Daoy (cell line): ENCODE results near the gene SCTR. TPM values are rescaled to one million over a fixed set of nuclear protein-coding genes. Genes with fewer than 3 reads are reported as not detected.
"Not testable (repeated sequence)": the region's sequence is repeated elsewhere in the genome, so short reads cannot be mapped to it uniquely, and the experiment has no call there.

Source experiments
- DNase-seq: peaks from one replicate; pipeline ENCODE4 v3.0.0-alpha.2; 2015; ENCODE audit warnings: low read depth
- total RNA-seq: library from RNA; depleted of rRNA; stranded (reverse); fragments of >200 nt; shearing (Covaris generic); gene quantifications from 2 replicates; pipeline ENCODE4 v1.2.3, GENCODE V29; 2014; rRNA removed

The SCTR gene
- total RNA-seq, 1 experiment from 2014 or later = not detected

DNA sequence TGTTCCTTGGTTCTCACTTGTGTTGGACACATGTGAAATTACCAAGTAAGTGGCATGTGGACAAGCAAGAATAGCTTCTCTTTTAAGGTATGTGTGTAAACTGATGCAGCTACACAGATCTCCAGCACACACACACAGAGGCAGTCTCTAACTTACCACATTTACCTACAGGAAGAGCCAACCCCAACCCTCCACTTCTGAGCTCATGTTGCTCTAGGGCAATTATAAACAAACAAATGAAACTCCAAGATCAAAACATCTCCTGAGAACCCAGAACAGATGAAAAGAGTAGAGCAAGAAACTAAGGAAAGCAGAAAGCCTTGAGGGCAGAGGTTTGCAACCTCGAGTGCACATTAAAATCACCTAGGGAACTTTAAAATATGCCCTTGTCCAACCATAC is 108.7 kb downstream of the SCTR start:
- DNase-seq = no peak

DNA sequence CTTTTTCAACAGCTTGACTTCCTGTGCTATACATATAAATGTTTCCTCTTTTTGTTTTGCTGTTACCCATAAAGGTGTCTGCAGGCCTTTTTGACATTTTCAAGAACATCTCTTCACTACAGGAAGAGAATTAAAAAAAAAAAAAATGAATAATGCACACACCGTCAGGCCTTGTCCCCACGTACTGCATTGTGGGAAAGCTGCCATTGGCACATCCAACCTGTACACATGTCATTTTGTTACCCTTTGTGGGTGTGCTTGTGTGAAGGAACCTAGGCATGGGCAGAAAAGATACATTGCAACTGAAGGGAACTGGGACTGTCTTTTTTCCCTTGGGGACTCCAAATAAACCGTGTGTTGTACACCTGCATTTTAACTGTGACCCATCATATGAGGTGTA is 109.4 kb downstream of the SCTR start:
- DNase-seq = no peak

DNA sequence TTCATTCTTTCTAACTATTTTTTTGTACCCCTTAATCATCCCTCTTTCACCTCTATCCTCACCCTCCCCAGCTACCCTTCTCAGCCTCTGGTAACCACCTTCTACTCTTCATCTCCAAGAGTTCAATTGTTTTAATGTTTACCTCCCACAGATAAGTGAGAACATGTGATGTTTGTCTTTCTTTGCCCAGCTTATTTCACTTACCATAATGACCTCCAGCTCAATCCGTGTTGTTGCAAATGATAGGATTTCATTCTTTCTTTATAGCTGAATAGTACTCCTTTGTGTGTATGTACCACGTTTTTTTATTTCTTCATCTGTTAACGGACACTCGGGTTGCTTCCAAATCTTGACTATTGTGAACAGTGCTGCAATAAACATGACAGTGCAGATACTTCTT is 114.8 kb downstream of the SCTR start:
- no peak for DNase-seq

DNA sequence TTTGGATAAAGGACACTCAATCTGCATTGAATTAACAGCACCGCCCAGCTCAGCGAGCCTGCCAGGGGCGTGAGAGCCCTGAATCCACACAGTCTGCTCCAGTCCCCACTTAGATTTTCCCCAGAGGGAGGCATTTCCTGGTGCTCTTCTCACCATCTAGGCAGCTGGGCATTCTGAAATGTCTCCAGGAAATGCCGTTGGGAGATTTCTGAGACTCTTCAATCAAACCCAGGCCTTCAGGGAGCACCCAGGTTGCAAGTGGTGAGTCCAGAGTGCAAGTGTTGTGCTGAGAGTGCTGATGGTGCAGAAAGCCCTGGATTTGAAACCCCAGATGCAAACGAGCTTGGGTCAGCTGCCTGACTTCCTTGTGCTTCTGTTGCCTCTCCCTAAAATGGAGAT is 116.1 kb downstream of the SCTR start:
- DNase-seq = no peak

DNA sequence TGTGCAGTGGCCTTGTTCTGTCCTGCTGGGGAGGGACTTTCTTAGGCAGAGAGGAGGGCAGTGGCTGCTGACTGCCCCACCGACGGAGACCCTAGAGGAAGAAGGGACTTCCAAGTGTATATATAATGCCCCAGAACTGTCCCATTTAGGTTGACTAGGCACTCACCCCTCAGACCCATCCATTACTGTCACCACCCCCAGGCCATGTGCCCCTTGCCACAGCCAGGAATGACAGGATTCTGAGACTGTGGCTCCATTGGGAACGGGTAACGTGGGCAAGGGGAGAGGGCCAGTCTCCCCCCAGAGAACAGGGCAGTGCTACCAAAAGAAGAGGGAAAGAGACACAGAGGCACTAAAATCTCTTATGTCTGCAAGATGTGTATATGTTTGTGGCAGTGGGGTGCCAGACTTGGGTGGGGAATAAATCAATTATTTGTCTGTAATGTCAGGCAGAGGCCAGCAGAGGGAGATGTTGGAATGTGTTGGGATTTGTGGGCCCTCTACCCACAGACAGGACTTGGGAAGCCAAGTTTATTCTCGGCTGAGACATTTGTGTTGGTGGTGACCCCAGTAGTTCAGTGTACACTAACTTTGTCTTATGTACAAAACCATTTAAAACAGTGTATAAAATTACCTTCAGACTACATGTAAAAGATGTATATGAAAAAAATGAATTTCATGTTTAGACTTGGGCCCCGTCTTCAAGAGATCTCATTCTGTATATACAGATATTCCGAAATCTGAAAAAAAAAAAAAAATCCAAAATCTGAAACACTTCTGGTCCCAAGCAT is 116.7 kb downstream of the SCTR start:
- peak; percentile 51 for DNase-seq

DNA sequence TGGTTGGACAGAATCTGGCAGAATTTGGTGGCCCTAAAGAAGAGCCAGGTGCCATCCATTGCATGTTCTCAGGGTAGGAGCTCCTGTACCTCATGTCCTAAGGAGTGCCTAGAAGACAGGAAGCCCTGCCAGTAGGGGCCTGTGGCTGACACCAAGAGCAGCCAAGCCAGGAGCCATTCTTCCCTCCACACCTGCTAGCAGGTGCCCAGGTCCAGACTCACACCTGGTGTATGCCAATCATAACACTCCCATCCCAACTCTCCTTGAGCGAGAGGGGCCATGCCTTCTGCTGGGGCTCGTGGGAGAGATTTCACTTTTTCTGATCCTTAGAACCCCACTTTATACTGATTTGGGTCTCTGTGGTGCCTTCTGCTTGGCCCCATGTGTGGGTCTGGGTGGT is 119.1 kb downstream of the SCTR start:
- no peak for DNase-seq

DNA sequence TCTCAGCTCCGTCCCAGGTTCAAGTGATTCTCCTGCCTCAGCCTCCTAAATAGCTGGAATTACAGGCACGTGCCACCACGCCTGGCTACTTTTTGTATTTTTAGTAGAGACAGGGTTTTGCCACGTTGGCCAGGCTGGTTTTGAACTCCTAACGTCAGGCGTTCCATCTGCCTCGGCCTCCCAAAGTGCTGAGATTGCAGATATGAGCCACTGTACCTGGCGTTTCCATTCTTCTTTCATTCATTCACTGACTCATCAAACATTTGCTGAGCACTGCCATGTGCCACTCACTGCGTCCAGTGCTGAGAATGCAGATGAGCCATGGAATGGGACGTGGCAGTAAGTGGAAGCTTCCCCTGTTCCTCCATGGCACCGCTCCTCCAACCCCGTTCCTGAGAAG is 120.7 kb downstream of the SCTR start:
- not testable (repeated sequence) for DNase-seq

DNA sequence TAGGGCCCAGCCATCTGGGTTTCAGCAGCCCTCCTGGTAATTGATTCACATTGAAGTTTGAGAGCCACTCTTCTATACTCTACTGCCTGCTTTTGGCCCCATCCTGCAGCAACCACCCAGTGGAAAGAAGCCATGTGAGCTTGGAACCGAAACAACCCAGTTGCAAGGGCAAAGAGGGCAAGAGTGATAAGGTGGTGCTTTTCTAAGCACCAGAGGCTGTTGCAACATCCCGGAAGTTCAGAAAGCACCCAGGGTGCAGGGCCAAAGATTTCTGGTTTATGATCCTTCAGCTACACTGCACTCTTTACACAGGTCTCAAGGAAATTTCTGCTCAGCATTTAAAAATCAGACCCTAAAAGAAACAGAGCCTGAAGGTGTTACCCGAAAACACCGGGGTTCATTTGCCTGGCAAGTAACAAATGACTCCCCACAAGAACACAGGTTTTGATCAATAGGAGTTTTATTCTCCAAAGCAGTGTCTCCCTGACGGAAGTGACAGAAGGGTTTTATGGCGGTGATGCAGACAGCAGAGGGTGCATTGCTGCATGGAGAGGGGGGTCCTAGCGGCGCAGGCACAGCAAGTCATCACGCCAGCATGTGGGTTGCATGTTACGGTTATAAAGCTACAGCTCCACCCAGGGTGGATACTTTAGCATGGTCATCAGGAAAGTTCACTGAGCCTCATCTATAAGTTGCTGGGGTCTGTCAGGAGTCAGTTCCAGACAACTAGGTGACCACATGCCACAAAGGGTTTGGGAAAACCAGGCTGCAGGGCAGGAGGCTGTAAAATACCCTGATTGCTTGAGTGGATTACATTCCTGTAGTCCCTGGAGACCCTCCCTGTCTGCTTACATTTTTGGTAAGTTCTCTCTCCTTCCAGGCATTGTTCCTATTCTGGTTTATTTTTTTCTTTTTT is 121.4 kb downstream of the SCTR start:
- no peak for DNase-seq

DNA sequence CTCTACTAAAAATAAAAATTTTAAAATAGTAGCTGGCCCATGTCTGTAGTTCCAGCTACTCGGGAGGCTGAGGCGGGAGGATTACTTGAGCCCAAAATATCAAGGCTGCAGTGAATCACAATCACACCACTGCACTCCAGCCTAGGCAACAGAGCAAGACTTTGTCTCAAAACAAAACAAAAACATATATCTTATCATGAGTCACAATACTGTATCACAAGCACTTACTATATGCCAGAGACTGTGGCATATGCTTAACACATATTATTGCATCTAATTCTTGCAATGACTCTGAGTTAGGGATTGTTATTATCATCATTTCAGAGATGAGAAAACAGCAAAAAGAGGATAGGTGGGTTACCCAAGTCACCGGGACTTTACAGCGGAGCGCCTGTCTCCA is 122.2 kb downstream of the SCTR start:
- DNase-seq = no peak

DNA sequence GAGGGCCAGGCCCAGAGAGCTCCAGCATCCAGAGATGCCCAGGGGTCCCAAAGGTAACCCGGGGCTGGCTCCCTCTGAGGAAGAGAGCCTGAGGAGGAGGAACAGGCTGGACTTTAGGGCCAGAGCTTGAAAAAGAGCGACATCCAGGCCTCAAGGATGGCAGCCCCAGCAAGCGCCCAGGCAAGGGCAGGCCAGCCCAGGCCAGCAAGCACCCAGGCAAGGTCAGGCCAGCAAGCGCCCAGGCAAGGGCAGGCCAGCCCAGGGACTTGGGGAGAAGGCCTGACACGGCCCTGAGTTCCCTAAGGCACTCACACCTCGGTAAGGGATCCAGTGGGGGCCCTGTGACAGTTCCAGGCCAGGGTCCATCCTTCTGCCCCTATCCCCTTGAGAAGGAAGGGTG is 127.1 kb downstream of the SCTR start:
- no peak for DNase-seq

DNA sequence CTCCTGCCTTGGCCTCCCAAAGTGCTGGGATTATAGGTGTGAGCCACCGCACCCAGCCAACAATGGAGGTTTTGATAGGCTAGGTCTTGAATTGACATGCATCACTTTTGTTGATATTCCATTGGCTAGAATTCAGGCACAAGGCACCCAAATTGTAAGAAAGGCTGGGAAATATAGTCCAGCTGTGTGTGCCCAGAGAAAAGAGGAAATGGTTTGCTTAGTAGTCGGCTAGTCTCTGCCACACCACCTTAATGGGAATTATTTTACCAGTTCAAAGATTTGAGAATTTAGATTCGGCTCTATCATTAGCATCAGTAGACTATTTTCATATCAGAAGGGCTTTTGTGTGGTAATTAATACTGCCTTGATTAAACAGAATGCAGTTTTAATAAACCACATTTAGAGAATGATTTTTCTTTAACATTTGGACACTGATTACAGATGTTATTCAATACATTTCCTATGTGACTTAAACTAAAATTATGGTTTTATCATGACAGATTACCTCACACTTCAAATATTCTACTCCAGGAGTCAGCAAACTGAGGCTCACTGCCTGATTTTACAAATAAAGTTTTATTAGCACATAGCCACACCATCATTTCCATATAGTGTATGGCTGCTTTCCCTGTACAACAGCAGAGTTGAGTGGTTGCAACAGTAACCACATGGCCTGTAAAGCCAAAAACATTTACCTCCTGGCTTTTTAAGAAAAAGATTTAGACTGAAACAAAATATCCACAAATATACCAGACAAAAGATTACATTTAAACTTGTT is 130.1 kb downstream of the SCTR start:
- DNase-seq = no peak

Other genes starting within 250 kb of the SCTR start
- 15.9 and 19.6 TPM in 2 replicates for gene C2orf76, start 157.6 kb downstream of the SCTR start, total RNA-seq
- 93.6 and 133 TPM in 2 replicates for gene DBI, start 157.5 kb downstream of the SCTR start, total RNA-seq
- not detected in 2 replicates for gene TMEM37, start 92.6 kb downstream of the SCTR start, total RNA-seq
- gene CFAP221, start 20.0 kb upstream of the SCTR start, total RNA-seq = 0.29 and 2.0 TPM in 2 replicates
- 14.4 and 19.2 TPM in 2 replicates for gene TMEM177, start 154.7 kb upstream of the SCTR start, total RNA-seq
- 5.6 and 20.3 TPM in 2 replicates for gene PTPN4, start 235.4 kb upstream of the SCTR start, total RNA-seq